ENCODE measurements around the gene MAML3. TPM values are rescaled to one million over a fixed set of nuclear protein-coding genes. Genes with fewer than 3 reads are reported as not detected.

The MAML3 gene
- total RNA-seq, 1 donor from 2014 or later, result 4.4 TPM

DNA sequence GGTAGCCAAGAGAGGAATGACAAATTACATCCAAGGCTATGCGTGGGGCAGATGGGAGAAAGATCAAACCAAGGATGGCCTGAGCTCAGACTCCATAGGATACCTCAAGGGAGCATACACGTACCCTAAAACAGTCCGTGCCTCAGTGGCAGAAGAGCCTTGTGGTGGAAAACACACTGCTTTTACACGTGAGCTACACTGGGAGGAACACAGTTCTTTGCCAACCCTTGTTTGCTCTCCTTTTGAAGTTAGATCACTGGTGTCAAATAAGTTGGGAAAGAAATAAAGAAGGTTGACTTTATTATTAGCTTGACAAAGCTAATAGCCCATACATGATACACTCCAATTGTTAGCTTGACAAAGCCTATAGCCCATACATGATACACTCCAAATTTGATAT, 346.5 kb downstream of the MAML3 start:
- DNase-seq, result no peak

DNA sequence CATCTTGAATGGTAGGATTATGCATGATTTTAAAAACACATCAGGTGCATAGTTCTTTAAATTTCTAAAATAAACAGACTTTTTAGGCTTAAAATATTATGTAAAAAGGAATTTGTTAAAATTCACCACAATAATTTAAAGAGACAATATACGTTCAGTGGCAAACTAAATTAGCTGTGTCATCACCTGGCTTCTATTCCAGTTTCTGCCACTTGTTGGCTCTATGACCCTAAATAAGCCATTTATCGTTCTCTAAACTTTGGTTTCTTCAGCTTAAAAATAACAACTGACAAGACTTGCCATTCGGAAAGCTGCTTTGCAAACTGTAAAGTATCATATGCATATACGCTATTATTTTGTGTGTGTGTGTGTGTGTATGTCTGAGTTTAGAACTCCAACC, 347.1 kb downstream of the MAML3 start:
- DNase-seq, result no peak

DNA sequence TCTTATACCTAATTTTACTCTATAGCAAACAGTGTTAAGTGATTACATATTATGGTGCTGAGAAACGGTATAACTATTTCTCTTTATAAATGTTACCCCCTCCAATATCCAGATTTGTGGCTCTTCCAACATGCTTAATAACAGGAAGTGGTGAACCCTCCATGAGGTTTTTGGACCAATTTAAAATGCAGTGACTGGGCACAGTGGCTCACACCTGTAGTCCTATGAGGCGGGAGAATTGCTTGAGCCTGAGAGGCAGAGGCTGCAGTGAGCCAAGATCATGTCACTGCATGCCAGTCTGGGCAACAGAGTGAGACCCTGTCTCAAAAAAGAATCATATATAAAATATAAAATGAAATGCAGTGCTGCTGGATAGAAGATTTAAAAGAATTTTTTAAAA, 351.1 kb downstream of the MAML3 start:
- DNase-seq, result no peak

DNA sequence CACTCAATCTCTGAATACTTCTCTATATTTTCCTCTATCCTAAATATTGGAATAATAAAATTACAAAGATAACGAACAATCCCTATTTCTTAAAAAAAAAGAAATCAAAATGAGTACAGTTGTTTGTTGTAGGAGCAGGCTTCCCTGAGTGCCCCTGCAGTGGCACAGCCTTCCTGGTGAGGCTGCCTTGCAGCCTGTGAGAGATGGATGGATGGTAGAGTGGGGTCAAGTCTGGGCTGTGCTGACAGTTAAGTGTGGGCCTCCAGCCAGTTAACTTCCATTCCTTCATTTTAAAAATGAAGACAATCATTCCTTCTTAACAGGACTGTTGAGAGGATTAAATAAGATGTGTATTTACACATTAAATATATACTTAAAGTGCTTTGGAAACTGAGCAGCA, 351.5 kb downstream of the MAML3 start:
- DNase-seq, result no peak

DNA sequence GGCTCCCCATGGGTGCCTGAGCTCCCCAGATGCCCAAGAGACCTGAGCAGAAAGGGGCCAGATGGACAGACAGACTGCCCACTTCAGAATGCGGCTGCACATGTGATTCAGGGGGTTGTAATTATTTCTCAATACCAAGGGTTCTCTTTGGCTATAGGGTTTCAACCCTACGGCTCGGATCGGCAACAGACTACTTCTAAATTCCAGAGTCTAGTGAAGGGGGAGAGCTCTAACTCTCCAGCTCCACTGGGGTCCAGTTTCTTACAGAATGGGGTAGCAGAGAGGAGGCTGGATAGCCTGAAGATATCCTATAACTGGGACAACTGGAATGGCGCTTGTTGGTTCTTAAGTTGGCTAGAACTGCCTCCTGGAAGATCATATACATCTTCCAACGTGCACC, 352.1 kb downstream of the MAML3 start:
- DNase-seq, result no peak

DNA sequence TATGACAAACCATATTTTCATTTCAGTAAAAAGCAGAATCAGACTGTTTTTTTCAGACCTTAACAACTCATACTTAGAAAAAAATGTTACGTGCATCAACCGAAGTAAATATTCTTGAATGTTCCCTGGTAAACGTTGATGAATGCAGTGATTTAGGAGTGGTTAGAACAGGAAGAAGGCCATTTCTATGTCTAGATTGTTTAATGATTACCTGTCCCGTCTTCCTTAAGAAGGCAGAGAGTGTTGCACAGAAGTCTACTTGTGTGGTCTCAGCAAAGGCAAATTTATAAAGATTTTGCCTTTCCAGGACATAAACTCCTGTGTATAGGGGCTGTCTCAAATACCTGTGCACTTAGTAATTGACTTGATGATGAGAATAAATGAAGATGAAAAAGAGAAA, 353.9 kb downstream of the MAML3 start:
- DNase-seq, result no peak

DNA sequence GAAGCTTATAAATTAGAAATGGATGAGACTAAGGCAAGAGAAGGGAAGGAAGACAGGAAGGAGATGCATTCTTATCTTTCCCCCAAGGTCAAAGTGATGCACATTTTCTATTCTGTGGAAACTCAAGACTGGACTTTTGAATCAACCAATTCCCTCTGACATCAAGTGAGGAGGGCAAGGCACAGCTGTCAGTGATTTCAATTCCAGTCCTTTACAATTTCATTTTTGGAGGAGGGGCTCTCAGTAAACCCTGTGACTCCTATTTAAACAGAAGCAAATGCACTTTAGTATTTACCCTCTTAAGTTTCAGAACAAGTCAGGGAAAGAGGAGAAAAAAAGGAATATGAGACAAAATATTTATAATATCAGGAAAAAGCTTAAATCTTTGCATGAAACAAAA, 354.4 kb downstream of the MAML3 start:
- DNase-seq, result no peak

DNA sequence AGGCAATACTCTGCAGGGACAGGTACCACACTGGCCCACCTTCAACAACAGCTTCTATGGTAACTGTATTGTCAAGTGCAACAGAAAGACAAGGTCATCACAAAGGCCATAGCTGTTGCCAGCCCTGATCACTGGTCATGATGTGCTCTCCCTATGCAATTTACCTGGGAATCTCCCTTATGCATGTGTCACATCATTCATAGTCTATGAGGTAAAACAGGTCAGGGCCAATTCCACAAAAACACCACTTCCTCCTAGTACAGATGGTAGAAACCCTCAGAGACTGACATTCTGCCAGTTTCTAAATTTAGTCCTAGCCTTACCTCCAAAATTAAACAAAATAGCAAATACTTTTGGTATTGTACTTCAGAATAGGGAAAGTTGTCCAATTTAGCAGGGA, 355.5 kb downstream of the MAML3 start:
- DNase-seq, result no peak

DNA sequence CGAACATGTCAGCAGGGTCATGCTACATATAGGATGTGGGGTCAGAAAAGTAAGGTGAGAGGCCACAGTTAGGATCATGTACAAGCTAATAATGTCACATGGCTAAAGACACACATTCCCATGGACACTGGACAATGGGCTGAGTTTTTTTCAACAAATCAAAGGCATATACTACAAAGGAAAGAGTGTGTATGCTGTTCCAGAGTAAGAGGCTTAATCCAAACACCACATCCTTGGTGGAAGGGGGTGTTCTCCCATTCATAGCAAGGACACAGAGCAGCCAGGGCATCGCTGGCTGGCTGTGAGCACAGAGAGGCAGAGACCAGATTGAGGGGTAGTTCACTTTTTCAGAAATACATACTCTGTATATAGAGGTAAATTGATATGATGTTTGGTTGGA, 356.7 kb downstream of the MAML3 start:
- no peak for DNase-seq

DNA sequence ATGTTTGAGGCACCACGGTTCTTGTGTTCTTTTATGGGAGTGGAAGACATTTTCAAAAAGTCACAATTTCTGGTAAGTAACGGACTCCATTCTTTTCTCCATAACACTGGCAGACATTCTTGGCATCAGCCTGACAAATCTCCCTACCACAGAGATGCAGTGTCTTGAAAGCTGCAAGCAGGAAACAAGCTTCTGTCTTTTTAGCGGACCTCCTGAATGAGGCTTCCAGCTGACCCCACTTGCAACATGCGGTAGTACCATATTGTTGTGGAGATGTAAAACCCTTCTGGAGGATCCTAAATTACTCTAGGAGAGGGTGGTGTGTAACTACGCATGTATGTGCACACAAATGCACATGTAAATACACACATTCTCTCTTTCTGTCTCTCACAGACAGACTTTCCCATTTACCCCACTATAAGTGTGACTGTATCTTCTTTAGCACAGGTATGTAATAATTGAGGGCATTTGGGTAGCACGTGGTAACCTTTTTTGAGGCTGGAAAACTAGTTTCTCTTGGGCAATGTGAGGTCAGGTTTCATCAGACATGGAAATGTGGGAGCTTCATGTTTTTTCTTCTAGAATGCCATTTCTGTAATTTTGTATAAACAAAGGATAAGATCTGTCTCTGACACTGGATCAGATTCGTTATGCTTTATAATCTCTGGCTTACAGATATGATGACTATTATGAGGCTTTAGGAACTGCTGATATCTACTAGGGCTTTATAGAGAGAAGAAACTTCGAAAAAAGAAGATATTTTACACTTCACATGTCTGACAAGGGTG, 358.3 kb downstream of the MAML3 start:
- no peak for DNase-seq

DNA sequence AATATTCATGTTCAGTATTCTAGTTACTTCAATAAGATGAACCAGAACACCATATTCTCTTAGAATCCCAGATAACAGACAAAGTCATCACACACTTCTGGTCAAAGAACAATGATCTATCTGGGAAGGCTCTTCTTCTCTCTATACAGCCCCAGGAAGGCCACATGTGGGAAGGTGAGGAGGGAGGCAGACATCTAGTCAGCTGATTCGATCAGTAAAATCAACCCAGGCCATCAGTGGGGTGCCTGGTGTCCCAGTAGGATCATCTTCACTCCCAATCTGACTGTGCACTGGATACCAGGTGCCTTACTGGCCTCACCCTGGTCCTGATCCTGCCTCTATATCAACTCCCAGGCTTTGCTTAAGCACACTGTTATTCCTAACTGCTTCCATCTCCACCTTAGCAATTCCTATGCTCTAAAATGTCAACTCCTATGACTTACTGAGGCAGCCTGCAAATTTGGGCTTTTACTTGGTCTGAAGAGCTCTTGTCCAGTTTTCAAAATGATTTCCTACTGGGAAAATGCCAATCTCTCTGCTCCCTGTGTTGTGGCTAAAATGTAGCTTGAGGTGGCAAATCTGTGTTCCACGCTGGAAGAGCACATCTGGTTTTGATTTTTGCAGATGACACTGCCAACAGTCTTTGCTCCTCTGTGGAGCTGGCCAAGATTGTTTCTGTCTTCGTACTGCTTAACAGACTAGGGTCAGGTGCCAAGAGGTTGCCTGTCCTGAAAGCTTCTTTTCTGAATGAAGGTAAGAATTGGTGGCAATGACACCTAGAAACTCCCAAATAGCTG, 359.6 kb downstream of the MAML3 start:
- no peak for DNase-seq

DNA sequence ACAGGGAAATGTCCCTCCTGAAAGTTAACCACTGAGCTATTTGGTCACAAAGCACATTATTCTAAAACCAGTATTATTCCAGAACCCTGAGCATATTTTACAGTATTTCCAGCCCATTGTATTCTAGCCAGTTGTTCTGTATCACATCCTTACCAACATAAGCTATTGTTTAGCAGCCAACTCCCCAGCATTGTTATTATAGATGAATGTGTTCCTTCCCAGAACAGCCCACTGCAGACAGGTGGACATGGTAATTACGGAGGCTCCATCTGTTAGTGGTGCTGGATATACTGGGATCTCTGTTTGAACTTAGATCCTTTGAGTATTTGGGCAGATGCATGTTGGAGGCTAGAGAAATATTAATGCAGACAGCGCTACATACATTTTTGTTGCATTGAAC, 362.3 kb downstream of the MAML3 start:
- no peak for DNase-seq

DNA sequence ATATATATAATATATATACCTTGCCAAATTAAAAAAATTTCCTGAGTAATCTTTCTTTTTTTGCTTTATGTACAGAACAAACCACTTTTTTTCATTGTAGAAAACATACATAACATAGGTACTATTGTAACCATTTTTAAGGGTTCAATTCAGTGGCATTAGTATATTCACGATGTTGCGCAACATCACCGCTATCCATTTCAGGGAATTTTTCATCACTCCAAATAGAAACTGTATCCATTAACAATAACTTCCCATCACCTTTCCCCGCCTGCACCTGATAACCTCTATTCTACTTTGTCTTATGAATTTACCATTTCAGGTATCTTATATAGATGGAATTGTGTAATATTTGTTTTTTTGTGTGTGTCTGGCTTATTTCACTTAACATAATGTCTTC, 363.7 kb downstream of the MAML3 start:
- no peak for DNase-seq

DNA sequence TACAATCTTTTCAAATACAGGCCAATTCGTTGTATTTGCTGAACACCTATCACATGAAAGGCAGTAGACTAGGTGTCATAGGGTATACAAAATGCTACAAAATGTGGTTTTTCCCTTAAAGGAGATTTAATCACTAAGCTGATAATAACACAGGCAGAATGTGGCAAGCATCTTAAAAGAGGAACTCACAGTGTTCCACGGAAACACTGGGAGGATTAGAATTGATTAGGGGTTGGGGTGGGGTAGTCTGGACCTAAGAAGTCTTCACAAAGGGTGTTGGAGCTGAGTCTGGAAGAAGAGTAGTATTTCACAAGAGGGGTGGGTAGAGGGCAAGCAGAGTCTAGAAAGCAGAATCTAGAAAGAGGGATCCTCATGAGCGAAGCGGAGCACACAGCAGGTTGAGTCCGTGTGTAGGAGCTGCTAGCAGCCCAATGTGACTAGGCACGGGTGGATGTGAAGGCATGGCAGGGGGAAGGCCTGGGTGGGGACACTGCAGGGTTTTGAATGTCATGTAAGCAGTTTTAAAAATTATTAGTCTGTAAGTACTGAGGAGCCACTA, 364.8 kb downstream of the MAML3 start:
- DNase-seq, result no peak

DNA sequence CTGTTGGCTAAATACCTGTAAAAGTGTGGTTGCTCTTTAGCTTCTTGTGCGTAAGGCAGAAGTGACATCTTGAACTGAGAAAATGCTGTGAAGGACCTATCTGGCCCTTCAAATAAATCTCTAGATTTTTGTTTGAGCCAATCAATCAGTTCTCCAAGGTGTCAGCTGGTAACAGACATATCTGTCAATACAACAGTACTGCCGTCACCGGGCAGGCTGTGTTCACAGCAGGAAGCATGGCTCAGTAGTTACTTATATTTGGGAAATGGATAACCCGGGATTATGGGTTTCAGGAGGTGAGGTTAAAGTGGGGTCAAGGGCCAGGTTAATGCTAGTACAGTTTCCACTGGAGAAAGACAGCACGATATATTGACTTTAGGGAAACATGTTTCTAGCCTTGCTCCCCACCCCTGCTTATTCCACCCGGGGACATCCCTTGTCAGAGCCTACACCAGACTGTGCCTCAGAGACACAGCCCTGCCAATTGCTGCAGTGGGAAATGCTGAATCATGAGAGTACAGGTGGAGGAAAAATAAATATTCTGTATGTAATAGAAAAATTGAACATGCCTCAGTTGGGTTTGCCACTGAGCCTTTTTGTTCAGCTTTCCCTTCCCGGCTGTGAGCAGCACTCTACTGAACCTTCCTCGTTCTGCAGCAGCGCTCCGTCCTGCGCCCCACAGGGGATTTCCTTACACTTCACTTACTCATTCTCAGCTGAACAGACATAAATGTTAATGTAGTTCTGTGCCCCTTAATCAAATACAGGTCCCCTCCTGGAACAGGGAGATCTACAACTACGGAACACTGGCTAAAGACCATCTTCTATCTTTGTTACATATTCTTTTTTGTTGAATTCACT, 367.3 kb downstream of the MAML3 start:
- no peak for DNase-seq

DNA sequence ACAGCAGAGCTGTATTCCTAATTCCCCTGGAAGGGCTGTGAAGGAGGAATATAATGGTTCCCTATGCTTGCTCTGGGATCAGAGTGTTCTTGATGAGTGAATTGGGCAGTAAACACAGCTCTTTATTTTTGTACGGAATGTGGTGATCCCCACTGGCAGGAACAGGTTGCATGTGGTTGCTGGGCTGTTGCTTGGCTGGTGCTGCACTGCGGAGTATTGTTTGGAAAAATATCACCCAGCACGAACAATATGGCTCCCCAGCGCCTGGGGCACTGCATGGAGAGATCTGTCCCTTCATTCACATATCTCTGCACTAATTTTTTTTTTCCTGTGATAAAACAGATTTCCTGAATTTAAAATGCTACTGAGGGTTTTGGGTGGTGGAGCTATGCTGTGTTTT, 368.6 kb downstream of the MAML3 start:
- no peak for DNase-seq

DNA sequence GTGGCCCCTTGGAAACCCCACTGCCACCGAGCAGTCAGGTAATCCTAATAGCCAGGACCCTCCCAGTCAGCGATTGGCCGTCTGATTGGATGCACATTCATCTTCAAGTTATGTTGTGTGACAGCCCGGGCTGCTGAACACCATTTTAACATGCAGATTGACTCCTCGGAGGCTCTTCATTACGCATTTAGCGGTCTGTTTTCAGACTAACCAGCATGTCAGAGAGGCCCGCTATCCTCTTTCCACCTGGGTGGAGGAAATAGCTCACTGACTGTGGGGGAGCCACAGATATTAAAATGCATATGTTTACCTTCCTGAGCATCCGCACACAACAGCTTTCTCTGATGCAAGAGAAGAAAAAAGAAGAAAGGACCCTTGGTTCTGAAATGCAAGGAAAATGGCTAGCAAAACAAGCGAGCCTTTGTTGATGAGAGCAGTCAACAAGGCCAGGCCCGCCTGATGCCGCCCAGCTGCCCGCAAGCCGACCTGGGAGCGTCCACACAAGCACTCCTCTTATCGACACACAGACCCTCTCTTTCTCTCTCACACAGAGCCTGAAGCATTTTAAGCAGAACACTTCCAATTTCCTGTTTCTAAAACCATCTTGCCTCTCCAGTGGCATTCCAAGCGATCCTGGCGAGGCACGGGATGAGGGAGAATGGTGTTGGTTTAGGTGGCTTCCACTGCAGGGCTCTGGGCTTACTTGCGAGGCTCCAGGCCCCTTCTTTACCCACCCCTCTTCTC, 370.1 kb downstream of the MAML3 start:
- DNase-seq, result no peak

DNA sequence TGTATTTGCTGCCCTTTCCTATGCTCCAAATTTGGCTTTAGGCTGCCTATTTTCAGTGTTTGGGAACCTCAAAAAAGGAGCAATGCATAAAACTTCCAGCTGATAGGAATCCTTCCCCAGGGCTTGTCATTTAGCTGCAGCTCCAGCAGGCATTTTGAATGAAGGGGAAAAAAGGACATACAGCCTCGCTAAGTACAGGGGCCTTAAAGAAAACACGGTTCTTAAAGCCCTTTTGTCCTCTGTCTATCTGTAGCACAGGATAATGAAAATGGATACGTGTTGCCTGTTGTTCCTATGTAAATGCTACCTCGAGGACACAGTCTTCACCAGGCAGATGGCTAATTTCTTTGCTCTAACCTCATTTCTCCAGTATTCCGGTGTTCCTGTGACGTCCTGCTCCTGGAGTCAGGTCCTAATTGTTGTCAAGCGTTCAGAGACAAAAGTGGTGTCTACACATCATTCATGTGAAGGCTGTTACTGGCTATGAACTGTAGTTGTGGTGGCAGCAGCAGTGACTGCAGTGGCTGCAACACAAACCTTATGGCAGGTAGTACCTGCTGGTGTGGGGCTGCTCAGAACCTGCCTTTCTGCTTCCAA, 371.0 kb downstream of the MAML3 start:
- DNase-seq, result no peak

DNA sequence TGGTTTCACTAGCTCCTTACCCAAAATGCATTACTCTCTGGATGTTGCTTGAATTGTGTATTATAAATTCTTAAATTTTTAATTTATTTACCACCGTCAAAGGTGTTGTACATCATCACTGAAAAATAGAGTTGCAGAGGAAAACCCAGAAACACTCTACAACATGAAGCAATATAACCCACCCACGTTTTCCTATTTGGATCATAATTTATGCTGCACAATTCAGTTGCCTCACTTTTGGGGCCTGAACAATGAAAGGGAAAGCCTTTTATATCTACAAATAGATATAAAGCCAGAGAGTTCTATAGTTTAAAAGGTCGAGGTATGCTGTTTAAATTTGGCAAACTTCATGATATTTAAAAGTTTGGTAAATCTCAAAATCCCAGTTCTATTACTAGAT, 372.9 kb downstream of the MAML3 start:
- no peak for DNase-seq

DNA sequence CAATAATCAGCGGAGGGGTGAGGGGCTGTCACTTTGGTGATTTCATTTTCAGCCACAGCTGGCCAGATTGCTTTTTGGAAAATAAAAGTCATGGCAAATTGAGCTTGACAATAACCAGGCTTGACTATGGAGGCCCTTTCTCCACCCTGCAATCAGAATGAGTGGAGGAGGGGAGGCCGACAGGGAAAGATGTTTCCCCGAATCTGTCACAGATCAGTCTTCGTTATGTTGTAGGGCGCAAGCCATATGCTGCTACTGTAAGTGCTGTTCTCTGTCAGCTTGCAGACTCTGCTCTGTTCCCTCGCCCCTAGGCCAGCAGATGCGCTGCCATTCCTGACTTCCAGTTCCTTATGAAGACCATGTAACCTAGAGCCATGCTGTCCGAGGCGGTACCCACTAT, 374.3 kb downstream of the MAML3 start:
- no peak for DNase-seq

DNA sequence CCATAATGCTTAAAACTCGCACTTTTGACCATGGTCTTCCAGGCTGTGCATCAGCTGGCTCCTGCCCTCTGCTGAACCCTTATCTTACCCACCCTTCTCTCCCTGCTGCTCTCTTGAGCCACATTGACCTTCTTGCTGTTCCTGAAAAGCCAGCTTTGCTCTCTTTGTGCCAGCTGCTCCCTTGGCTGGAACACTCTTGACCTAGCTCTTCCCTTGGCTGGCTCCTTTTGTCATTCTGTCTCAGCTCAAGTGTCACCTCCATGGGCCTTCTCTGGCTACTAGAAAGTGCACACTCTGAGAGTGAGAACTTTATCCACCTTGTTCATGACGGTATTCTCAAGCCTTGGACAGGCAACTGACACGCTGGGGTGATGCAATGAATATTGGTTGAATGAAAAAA, 376.2 kb downstream of the MAML3 start:
- DNase-seq, result no peak

DNA sequence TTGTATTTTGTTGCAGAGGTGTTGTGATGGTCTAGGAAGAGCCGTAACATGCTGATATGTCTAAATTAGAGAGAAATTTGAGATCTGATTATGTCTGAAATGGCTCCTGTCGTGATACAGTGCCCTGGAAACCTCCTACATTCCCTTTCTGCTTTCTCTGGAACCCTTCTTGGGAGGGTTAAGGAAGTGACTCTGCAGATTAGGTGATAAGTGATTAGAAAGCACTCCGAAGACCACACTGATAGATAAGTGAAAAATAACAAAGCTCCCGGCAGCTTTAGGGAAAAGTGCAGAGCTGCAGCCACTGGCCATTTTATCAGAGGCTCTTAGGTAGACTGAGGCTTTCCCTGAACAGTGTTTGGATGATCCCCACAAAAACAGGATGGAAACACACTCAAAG, 377.7 kb downstream of the MAML3 start:
- no peak for DNase-seq

Data from occipital lobe (tissue), 2 donors.